Superior temporal gyrus (tissue), 1 donor: ENCODE data around the gene CES2.
"Not testable (repeated sequence)": the region's sequence is repeated elsewhere in the genome, so short reads cannot be mapped to it uniquely, and the experiment has no call there.

Experiments
- DNase-seq: peaks from one replicate; pipeline ENCODE4 v3.0.0-alpha.2; 2016; ENCODE audit errors: extremely low spot score

Gene CES2

DNA sequence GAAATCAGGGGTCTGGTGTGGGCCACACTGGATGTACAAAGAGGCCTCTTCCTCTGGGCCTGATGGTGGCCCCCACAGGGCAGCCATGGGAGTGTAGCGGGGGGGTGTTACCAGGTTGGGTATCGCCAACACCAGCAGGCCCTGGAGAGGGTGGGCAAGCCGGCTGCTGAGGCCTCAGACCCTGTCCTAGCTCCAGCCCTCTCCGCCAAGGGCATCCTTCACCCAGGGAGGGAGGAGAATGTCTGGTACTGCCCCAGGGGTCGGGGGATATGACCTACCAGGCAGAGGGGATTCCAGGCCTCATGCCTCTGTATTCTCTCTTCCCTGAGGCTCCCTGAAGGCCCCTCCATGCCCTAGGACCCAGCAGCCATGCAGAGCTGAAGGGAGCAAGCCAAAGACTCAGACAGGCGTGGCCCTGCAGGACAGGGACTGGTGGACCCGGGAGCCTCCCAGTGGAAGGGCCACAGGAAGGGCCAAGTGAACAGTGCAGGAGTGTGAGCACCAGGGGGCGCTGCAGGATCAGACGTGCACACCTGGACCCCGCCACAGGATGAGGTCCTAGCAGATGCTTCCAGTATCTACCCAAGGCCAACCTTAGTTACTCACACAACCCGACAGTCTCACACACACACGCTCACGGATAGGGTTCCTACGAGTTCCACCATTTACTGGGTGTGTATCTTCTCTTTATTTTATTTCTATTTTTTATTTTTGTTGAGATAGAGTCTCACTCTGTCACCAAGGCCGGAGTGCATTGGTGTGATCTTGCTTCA lies 42.2 kb downstream of the CES2 start:
- DNase-seq: peak; percentile 96

GRCh38 chr16:66979011-66979717 lies 43.8 kb downstream of the CES2 start:
- DNase-seq: no peak

GRCh38 chr16:66983033-66983432 lies 47.7 kb downstream of the CES2 start:
- no peak for DNase-seq

GRCh38 chr16:66984892-66985311 lies 49.6 kb downstream of the CES2 start:
- no peak for DNase-seq

- DNase-seq: no peak
Observed at GRCh38 chr16:66986559-66986958, 51.2 kb downstream of the CES2 start.

GRCh38 chr16:66988197-66988788 lies 53.0 kb downstream of the CES2 start, which contains the start of gene CES4A:
CES4A (plus strand) TSS chr16:66988589; CDS start chr16:66988773, 184 bp downstream.
- no peak for DNase-seq

GRCh38 chr16:66991545-66992077 lies 56.3 kb downstream of the CES2 start:
- DNase-seq: no peak

- not testable (repeated sequence) for DNase-seq
Observed at GRCh38 chr16:66993558-66993957, 58.2 kb downstream of the CES2 start.
